GM18858 (cell line): ENCODE measurements around the gene ZEB2.

Experiments used
- ATAC-seq: cut with Tn5 transposase; IDR thresholded peaks from one replicate; pipeline ENCODE4 v1.9.1; 2021; ENCODE audit not compliant: unreplicated experiment

ZEB2 gene

GRCh38 chr2:144401036-144401435 is 118.9 kb downstream of the ZEB2 start:
- no peak for ATAC-seq

GRCh38 chr2:144396318-144396717 is 123.6 kb downstream of the ZEB2 start:
- no peak for ATAC-seq

GRCh38 chr2:144390424-144391020 is 129.4 kb downstream of the ZEB2 start:
- ATAC-seq: no peak

GRCh38 chr2:144389930-144390311 is 130.0 kb downstream of the ZEB2 start:
- ATAC-seq: no peak

- ATAC-seq: no peak
Measured at GRCh38 chr2:144389151-144389929, 130.6 kb downstream of the ZEB2 start.

GRCh38 chr2:144385381-144385780 is 134.5 kb downstream of the ZEB2 start:
- no peak for ATAC-seq

GRCh38 chr2:144383571-144384100 is 136.3 kb downstream of the ZEB2 start:
- ATAC-seq: no peak

- ATAC-seq: peak; percentile 97
Measured at GRCh38 chr2:144382849-144383248, 137.1 kb downstream of the ZEB2 start.

- no peak for ATAC-seq
Measured at GRCh38 chr2:144381716-144382115, 138.2 kb downstream of the ZEB2 start.

- no peak for ATAC-seq
Measured at GRCh38 chr2:144379851-144380311, 140.0 kb downstream of the ZEB2 start.

- ATAC-seq: no peak
Measured at GRCh38 chr2:144378551-144378950, 141.4 kb downstream of the ZEB2 start.

GRCh38 chr2:144377914-144378313 is 142.0 kb downstream of the ZEB2 start:
- no peak for ATAC-seq

GRCh38 chr2:144376926-144377325 is 143.0 kb downstream of the ZEB2 start:
- no peak for ATAC-seq

GRCh38 chr2:144376460-144376859 is 143.5 kb downstream of the ZEB2 start:
- ATAC-seq: no peak

GRCh38 chr2:144374163-144374661 is 145.7 kb downstream of the ZEB2 start:
- ATAC-seq: peak; percentile 52

GRCh38 chr2:144372410-144373080 is 147.4 kb downstream of the ZEB2 start:
- ATAC-seq: no peak

GRCh38 chr2:144370937-144371584 is 148.9 kb downstream of the ZEB2 start:
- ATAC-seq: no peak

- no peak for ATAC-seq
Measured at GRCh38 chr2:144369416-144369815, 150.5 kb downstream of the ZEB2 start.

GRCh38 chr2:144366825-144367429 is 153.0 kb downstream of the ZEB2 start:
- no peak for ATAC-seq

GRCh38 chr2:144364944-144365738 is 154.8 kb downstream of the ZEB2 start:
- peak; percentile 92 for ATAC-seq
